ENCODE measurements around the gene KRTAP2-2.
"Not testable (repeated sequence)": the region's sequence is repeated elsewhere in the genome, so short reads cannot be mapped to it uniquely, and the experiment has no call there.

DNA sequence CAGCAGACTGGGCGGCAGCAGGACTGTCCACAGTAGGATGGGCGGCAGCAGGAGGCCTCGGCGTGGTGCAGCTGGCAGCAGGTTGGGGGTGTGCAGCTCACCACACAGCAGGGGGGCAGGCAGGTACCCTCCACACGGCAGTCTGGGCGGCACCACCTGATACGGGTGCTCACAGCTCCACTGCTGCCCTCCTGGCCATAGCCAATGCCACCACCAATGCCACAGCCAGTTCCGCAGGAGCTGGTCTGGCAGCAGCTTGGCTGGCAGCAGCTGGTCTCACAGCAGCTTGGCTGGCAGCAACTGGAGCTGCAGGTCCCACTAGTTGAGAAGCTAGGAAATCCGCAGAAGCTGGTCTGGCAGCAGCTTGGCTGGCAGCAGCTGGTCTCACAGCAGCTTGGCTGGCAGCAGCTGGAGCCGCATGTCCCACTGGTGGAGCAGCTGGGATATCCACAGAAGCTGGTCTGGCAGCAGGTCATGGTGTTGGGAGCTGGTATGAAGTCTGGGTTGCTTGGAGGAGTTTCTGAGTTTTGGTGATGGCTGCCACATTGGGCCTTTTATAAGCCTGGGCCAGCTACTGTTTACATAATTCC lies 20.6 kb downstream of the KRTAP2-2 start, which contains the start of gene KRTAP1-3:
- TF ChIP-seq BCL6, FOSL2, HOXD1 (CRISPR knock-in tag; IDR thresholded peaks at IDR 0.05): not testable (repeated sequence)

Measured in HepG2 (cell line).